Transverse colon (tissue), 4 donors: Measurements from ENCODE around the gene TTC39C. TPM values are rescaled to one million over a fixed set of nuclear protein-coding genes. Genes with fewer than 3 reads are reported as not detected.

Experiments used
- DNase-seq: peaks from one replicate; pipeline ENCODE4 v3.0.0-alpha.2; 2019
- H3K27ac ChIP-seq, 4 donors: fragments of 200-600 bp; sonication (generic); 2 replicates each; pipeline ENCODE4 v1.5.1; 2016 to 2018; ENCODE audit warnings: inconsistent platforms in 4 of 4
- H3K27me3 ChIP-seq: fragments of 200-600 bp; sonication (generic); 2 replicates; pipeline ENCODE4 v1.5.1; 2017; ENCODE audit warnings: inconsistent platforms
- H3K36me3 ChIP-seq, 4 donors: fragments of 200-600 bp; sonication (generic); 2 replicates each; pipeline ENCODE4 v1.5.1; 2017 to 2019; ENCODE audit warnings: inconsistent platforms in 4 of 4
- H3K4me1 ChIP-seq, 4 donors: fragments of 200-600 bp; sonication (generic); 2 replicates each; pipeline ENCODE4 v1.5.1; 2017 to 2020; ENCODE audit warnings: inconsistent platforms in 4 of 4
- H3K4me3 ChIP-seq, 4 donors: fragments of 200-600 bp; sonication (generic); 1 replicate in 1 of 4; 2 replicates in 3 of 4; pipeline versions ENCODE4 v1.5.1 to v1.6.1; 2017 to 2019; ENCODE audit warnings: inconsistent platforms in 4 of 4
- H3K9me3 ChIP-seq, 2 donors: fragments of 200-600 bp; sonication (generic); 2 replicates each; pipeline ENCODE4 v1.5.1; 2017 to 2019; ENCODE audit warnings: inconsistent platforms in 2 of 2
- EP300 ChIP-seq: sonication (generic); formaldehyde crosslinking; IDR thresholded peaks from one replicate; pipeline ENCODE4 v1.6.1; 2017; ENCODE audit warnings: antibody characterized with exemption, low read depth
- POLR2A ChIP-seq: fragments of 450-650 bp; IDR thresholded peaks from one replicate; pipeline ENCODE4 v1.6.1; 2016; ENCODE audit warnings: antibody characterized with exemption, mild to moderate bottlenecking, moderate library complexity
- POLR2AphosphoS5 ChIP-seq, 3 donors: sonication (generic); formaldehyde crosslinking; IDR thresholded peaks; one replicate each; pipeline ENCODE4 v1.6.1; 2016; ENCODE audit warnings: antibody characterized with exemption in 3 of 3
- WGBS, 2 donors: methylation state at CpG; one replicate each; pipeline ENCODE4 v1.1.5; 2018; ENCODE audit warnings: low coverage in 1 of 2; 5-methylcytosine and 5-hydroxymethylcytosine counted together
- in situ Hi-C, 4 donors: fragments of 200-750 bp; cut with MboI; loops; one replicate each; pipeline versions ENCODE4 v1.15.0 to v1.15.1; 2017; ENCODE audit warnings: low sequenced_read_pairs in 3 of 4, low pct_ligation_motif_present in 1 of 4, low pct_unique_long_range_greater_than_20kb in 1 of 4
- intact Hi-C: fragments of 100-400 bp; cut with DNase I; formaldehyde crosslinking; loops from one replicate; pipeline ENCODE4 v1.15.1; 2023; ENCODE audit warnings: low total_unique reads
- total RNA-seq, 4 donors: library from RNA; depleted of rRNA; stranded (reverse); fragments of >200 nt; gene quantifications; one replicate each; pipeline ENCODE4 v1.1.0, GENCODE V29; 2016
- TF ChIP-seq, protein P1 (sequence below), 5 experiments: fragments of 200-600 bp in 3 of 5; fragments of 450-650 bp in 2 of 5; sonication (generic) in 3 of 5; IDR thresholded peaks; 1 replicate in 2 of 5; 2 replicates in 3 of 5; pipeline ENCODE4 v1.5.1; 2016 to 2017; ENCODE audit warnings: antibody characterized with exemption in 5 of 5, inconsistent platforms in 3 of 5, mild to moderate bottlenecking in 2 of 5, moderate library complexity in 1 of 5

The TTC39C gene
- total RNA-seq, 4 donors from 2014 or later = 4.8 to 18.4 (median 7.4) TPM

- no peak for DNase-seq
- in situ Hi-C loops (no loop called here), intact Hi-C loops (no loop called here)
- Histone ChIP-seq H3K36me3 (no peaks in the 10 kb centered on the region), H3K27me3 (no peaks in the 10 kb centered on the region), H3K9me3 (no peaks in the 10 kb centered on the region), H3K27ac (no peak overlapping the region), H3K4me3 (no peak overlapping the region), H3K4me1 (peaks cover 0 to 7% (median 2%) of the 10 kb centered on the region in 4 donors)
- WGBS, 2 donors = 83 to 95% methylated on average over 2 of the region's 2 CpGs
- TF ChIP-seq POLR2AphosphoS5 (IDR thresholded peaks at IDR 0.05) (no peak), EP300 (no peak), POLR2A (no peak)
- TF ChIP-seq, protein P1, sequence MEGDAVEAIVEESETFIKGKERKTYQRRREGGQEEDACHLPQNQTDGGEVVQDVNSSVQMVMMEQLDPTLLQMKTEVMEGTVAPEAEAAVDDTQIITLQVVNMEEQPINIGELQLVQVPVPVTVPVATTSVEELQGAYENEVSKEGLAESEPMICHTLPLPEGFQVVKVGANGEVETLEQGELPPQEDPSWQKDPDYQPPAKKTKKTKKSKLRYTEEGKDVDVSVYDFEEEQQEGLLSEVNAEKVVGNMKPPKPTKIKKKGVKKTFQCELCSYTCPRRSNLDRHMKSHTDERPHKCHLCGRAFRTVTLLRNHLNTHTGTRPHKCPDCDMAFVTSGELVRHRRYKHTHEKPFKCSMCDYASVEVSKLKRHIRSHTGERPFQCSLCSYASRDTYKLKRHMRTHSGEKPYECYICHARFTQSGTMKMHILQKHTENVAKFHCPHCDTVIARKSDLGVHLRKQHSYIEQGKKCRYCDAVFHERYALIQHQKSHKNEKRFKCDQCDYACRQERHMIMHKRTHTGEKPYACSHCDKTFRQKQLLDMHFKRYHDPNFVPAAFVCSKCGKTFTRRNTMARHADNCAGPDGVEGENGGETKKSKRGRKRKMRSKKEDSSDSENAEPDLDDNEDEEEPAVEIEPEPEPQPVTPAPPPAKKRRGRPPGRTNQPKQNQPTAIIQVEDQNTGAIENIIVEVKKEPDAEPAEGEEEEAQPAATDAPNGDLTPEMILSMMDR (IDR thresholded peaks at IDR 0.05) = no peak
These were observed 46.1 kb downstream of the TTC39C start for GRCh38 chr18:24060644-24061043.

- TF ChIP-seq, protein P1 (IDR thresholded peaks at IDR 0.05) = no peak
- no peak for TF ChIP-seq EP300
- TF ChIP-seq POLR2AphosphoS5 (IDR thresholded peaks at IDR 0.05) = no peak
- TF ChIP-seq POLR2A = no peak
- Histone ChIP-seq H3K36me3 (no peaks in the 10 kb centered on the region), H3K4me3 (no peak overlapping the region), H3K27me3 (no peaks in the 10 kb centered on the region), H3K4me1 (peaks cover 0 to 7% (median 0%) of the 10 kb centered on the region in 4 donors), H3K27ac (no peak overlapping the region), H3K9me3 (no peaks in the 10 kb centered on the region)
- 54 to 86% methylated on average over 4 of the region's 4 CpGs for WGBS, 2 donors
- in situ Hi-C loops = no loop called here
- intact Hi-C loops = no loop called here
- no peak for DNase-seq
These were observed 48.7 kb downstream of the TTC39C start for GRCh38 chr18:24063121-24063731.

DNA sequence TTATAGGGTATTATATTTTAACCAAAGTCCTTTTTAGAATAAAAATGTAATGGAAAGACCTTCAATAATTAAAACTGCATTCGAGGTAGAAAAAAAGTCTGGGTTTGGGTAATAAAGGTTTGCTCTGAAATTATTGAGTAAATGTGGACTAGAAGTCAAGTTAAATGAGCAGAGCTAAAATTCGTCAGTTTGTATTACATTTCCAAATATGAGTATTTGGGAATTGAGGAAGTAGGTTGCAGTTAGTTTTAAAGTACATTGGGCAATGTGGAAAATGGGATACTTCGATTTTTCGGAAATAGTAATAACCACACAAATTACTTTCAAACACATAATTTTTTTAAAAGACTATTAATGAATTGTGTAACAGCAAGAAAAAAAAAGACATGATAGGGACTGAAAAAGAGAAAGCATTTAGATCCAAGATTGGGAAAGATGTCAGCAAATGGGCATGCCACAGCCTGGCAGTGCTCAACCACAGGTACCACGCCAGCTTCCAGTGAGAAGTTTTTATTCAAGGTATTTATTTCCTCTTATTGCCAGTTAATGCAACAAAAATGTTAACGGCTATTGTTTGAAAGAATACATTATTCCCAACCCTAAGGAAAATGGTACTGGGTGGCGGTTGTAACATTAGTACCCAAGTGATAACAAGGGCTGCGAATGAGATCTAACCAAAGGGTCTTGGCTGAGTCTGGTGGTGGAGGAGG, 50.0 kb downstream of the TTC39C start:
- intact Hi-C loops = no loop called here
- DNase-seq = no peak
- Histone ChIP-seq H3K27me3 (no peaks in the 10 kb centered on the region), H3K27ac (no peak overlapping the region), H3K9me3 (no peaks in the 10 kb centered on the region), H3K4me1 (peaks cover 0 to 7% (median 0%) of the 10 kb centered on the region in 4 donors), H3K36me3 (no peaks in the 10 kb centered on the region), H3K4me3 (no peak overlapping the region)
- in situ Hi-C loops = no loop called here
- WGBS, 2 donors = 76 to 88% methylated on average over 7 to 8 of the region's 8 CpGs
- TF ChIP-seq, protein P1 (IDR thresholded peaks at IDR 0.05) = no peak

- no peak for DNase-seq
- in situ Hi-C loops = no loop called here
- Histone ChIP-seq H3K27me3 (no peaks in the 10 kb centered on the region), H3K4me3 (no peak overlapping the region), H3K27ac (no peak overlapping the region), H3K9me3 (no peaks in the 10 kb centered on the region), H3K36me3 (no peaks in the 10 kb centered on the region), H3K4me1 (peaks cover 0 to 7% (median 0%) of the 10 kb centered on the region in 4 donors)
- intact Hi-C loops = no loop called here
- no peak for TF ChIP-seq EP300
- TF ChIP-seq POLR2AphosphoS5 (IDR thresholded peaks at IDR 0.05) = no peak
- no peak for TF ChIP-seq POLR2A
- TF ChIP-seq, protein P1 (IDR thresholded peaks at IDR 0.05) = no peak
- 88 to 95% methylated on average over 2 of the region's 2 CpGs for WGBS, 2 donors
These were observed 51.4 kb downstream of the TTC39C start for GRCh38 chr18:24065906-24066305.
